Endothelial cell (in vitro differentiated cells): ENCODE measurements around the gene APOA4. TPM values are rescaled to one million over a fixed set of nuclear protein-coding genes. Genes with fewer than 3 reads are reported as not detected.

Source experiments
- DNase-seq: peaks from one replicate; pipeline ENCODE4 v3.0.0; 2021; ENCODE audit warnings: low spot score
- H3K27ac Mint-ChIP-seq: one replicate; pipeline ENCODE4 v1.8.0; 2021; ENCODE audit warnings: mixed read lengths, inconsistent platforms; ENCODE audit not compliant: unreplicated experiment
- H3K27me3 Mint-ChIP-seq: one replicate; pipeline ENCODE4 v1.8.0; 2021; ENCODE audit warnings: mild to moderate bottlenecking, moderate library complexity, mixed read lengths, inconsistent platforms; ENCODE audit not compliant: unreplicated experiment
- H3K36me3 Mint-ChIP-seq: one replicate; pipeline ENCODE4 v1.8.0; 2021; ENCODE audit warnings: mild to moderate bottlenecking, low read depth, mixed read lengths, inconsistent platforms; ENCODE audit not compliant: unreplicated experiment
- H3K4me1 Mint-ChIP-seq: one replicate; pipeline ENCODE4 v1.8.0; 2021; ENCODE audit warnings: mild to moderate bottlenecking, mixed read lengths, inconsistent platforms; ENCODE audit not compliant: unreplicated experiment
- H3K4me3 Mint-ChIP-seq: one replicate; pipeline ENCODE4 v1.8.0; 2021; ENCODE audit warnings: mild to moderate bottlenecking, mixed read lengths, inconsistent platforms; ENCODE audit not compliant: unreplicated experiment
- H3K9me3 Mint-ChIP-seq: one replicate; pipeline ENCODE4 v1.8.0; 2021; ENCODE audit warnings: mixed read lengths, inconsistent platforms; ENCODE audit not compliant: unreplicated experiment
- long read RNA-seq: library from polyadenylated mRNA; unstranded; transcript quantifications from one replicate; pipeline ENCODE4 v2.0.0, GENCODE V29; 2020; ENCODE audit not compliant: unreplicated experiment
- total RNA-seq: library from RNA; stranded (reverse); fragmentation: NEBNext Ultra II Directional; extraction: Animal tissue kit (Norgen Biotek cat#: 25700); gene quantifications from one replicate; pipeline ENCODE4 v1.2.1, GENCODE V29; 2021; ENCODE audit not compliant: unreplicated experiment
- TF ChIP-seq, protein P1 (sequence below): fragments of 200-600 bp; sonication (generic); IDR thresholded peaks from one replicate; pipeline ENCODE4 v1.5.0; 2021; ENCODE audit warnings: antibody characterized with exemption; ENCODE audit not compliant: unreplicated experiment

Gene APOA4
- total RNA-seq: not detected
- long read RNA-seq: 0 reads

- Mint-ChIP-seq H3K4me3 (no peak within 1 kb of the TSS), H3K4me1 (no peaks in the 10 kb centered on the region), H3K9me3 (no peaks in the 10 kb centered on the region), H3K27me3 (peaks cover 6% of the 10 kb centered on the region), H3K27ac (no peak within 1 kb of the TSS), H3K36me3 (no peaks in the 10 kb centered on the region)
- TF ChIP-seq, protein P1, sequence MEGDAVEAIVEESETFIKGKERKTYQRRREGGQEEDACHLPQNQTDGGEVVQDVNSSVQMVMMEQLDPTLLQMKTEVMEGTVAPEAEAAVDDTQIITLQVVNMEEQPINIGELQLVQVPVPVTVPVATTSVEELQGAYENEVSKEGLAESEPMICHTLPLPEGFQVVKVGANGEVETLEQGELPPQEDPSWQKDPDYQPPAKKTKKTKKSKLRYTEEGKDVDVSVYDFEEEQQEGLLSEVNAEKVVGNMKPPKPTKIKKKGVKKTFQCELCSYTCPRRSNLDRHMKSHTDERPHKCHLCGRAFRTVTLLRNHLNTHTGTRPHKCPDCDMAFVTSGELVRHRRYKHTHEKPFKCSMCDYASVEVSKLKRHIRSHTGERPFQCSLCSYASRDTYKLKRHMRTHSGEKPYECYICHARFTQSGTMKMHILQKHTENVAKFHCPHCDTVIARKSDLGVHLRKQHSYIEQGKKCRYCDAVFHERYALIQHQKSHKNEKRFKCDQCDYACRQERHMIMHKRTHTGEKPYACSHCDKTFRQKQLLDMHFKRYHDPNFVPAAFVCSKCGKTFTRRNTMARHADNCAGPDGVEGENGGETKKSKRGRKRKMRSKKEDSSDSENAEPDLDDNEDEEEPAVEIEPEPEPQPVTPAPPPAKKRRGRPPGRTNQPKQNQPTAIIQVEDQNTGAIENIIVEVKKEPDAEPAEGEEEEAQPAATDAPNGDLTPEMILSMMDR: no peak
- DNase-seq: no peak
Observed at GRCh38 chr11:116823031-116823843, at the start of gene APOA4. TSS of gene APOA4 (minus strand) at chr11:116823304. CDS start at chr11:116823191, 113 bp downstream.

DNA sequence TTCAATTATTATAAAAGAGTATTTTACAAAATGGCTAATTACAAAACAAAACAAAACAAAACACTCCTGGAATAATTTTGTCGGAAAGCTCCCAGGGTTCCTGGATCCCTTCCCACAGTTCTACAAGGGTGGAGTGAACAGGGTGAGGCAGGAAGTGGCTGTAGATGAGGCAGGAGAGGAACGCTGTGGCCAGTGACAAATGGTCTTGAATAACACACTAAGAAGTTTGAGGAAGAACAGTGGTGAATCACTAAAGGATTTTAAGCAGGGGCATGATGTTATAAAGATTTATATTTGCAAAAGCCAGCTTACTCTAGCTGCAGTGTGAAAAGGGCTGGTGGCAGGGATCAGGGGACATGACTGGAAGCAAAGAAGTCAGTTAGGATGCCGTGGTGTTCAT, 48.1 kb upstream of the APOA4 start:
- Mint-ChIP-seq H3K27me3 (no peaks in the 10 kb centered on the region), H3K36me3 (peaks cover 8% of the 10 kb centered on the region), H3K9me3 (no peaks in the 10 kb centered on the region), H3K27ac (no peak overlapping the region), H3K4me1 (peaks cover 8% of the 10 kb centered on the region), H3K4me3 (no peak overlapping the region)
- TF ChIP-seq, protein P1: no peak
- no peak for DNase-seq

GRCh38 chr11:116870054-116870453, 47.0 kb upstream of the APOA4 start:
- H3K27me3 Mint-ChIP-seq: no peaks in the 10 kb centered on the region
- H3K9me3 Mint-ChIP-seq: no peaks in the 10 kb centered on the region
- H3K36me3 Mint-ChIP-seq: peaks cover 12% of the 10 kb centered on the region
- no peak for DNase-seq
- no peak overlapping the region for H3K4me3 Mint-ChIP-seq
- H3K27ac Mint-ChIP-seq: no peak overlapping the region
- H3K4me1 Mint-ChIP-seq: peaks cover 7% of the 10 kb centered on the region
- TF ChIP-seq, protein P1: no peak

DNA sequence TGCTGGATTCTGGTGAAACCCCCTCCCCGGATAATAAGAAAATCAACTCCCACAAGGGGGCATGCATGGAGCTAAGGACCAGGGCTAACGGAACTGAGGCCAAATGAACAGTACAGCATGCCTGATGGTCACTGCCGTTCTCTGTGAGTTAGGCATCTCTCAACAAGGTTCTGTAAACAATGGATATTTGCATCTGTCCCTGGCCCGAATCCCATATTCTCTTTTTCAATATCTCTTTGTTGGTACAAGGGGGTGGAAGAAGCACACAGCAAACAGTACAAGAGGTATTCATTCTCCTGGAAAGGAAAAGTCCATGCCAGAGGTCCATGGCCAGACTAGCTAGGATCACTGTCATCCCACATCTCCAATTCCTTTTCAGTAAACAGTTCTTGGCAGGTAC, 46.5 kb upstream of the APOA4 start:
- no peak for DNase-seq
- H3K9me3 Mint-ChIP-seq: no peaks in the 10 kb centered on the region
- no peak overlapping the region for H3K27ac Mint-ChIP-seq
- H3K4me1 Mint-ChIP-seq: peaks cover 7% of the 10 kb centered on the region
- peaks cover 12% of the 10 kb centered on the region for H3K36me3 Mint-ChIP-seq
- H3K27me3 Mint-ChIP-seq: no peaks in the 10 kb centered on the region
- TF ChIP-seq, protein P1: no peak
- no peak overlapping the region for H3K4me3 Mint-ChIP-seq

DNA sequence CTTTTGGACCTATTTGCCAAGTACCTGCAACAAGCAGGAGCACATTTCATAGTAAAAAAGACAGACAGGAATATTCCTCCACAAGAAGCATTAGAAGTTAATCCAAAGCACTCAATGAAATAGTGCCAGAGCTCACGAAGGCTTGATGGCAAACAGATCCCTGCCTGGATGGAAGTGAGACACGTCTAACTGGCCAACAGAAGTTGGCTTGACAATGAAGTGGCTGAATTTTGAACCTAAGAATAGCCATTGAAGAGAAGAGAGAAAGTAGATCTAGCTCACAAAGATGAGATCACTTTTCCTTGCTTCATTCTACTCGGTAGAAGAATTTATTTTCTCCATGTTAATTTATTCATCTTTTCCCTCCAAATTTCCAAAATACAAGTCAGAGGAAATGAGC, 45.0 kb upstream of the APOA4 start:
- TF ChIP-seq, protein P1: no peak
- H3K9me3 Mint-ChIP-seq: no peaks in the 10 kb centered on the region
- H3K36me3 Mint-ChIP-seq: peaks cover 17% of the 10 kb centered on the region
- peaks cover 7% of the 10 kb centered on the region for H3K4me1 Mint-ChIP-seq
- no peaks in the 10 kb centered on the region for H3K27me3 Mint-ChIP-seq
- DNase-seq: no peak
- H3K27ac Mint-ChIP-seq: no peak overlapping the region
- H3K4me3 Mint-ChIP-seq: no peak overlapping the region
